Gastroesophageal sphincter (tissue), 4 donors: ENCODE results near the gene ASB6. TPM values are rescaled to one million over a fixed set of nuclear protein-coding genes. Genes with fewer than 3 reads are reported as not detected.

Experiments used
- ATAC-seq: fragments of 150-250 bp; one replicate; pipeline ENCODE4 v1.9.1; 2016; ENCODE audit warnings: mild to moderate bottlenecking, moderate library complexity
- H3K27ac ChIP-seq, 4 donors: fragments of 200-600 bp; sonication (generic) in 3 of 4; 1 replicate in 3 of 4; 2 replicates in 1 of 4; pipeline ENCODE4 v1.5.1; 2016 to 2019
- H3K27me3 ChIP-seq: fragments of 200-600 bp; sonication (generic); one replicate; pipeline ENCODE4 v1.5.1; 2019
- H3K36me3 ChIP-seq, 2 donors: fragments of 200-600 bp; sonication (generic); one replicate each; pipeline ENCODE4 v1.5.1; 2019; ENCODE audit warnings: control low read depth in 1 of 2
- H3K4me1 ChIP-seq, 3 donors: fragments of 200-600 bp; sonication (generic); 1 replicate in 2 of 3; 2 replicates in 1 of 3; pipeline ENCODE4 v1.5.1; 2016 to 2019; ENCODE audit warnings: control low read depth in 2 of 3
- H3K4me3 ChIP-seq, 2 donors: fragments of 200-600 bp; sonication (generic); one replicate each; pipeline ENCODE4 v1.5.1; 2019; ENCODE audit warnings: mild to moderate bottlenecking in 1 of 2, moderate library complexity in 1 of 2
- H3K9me3 ChIP-seq, 3 donors: fragments of 200-600 bp; sonication (generic); one replicate each; pipeline ENCODE4 v1.5.1; 2017 to 2019; ENCODE audit warnings: control low read depth in 2 of 3
- CTCF ChIP-seq, 4 experiments: fragments of 200-600 bp in 2 of 4; fragments of 450-650 bp in 2 of 4; sonication (generic) in 1 of 4; IDR thresholded peaks; one replicate each; pipeline ENCODE4 v1.5.1; 2017 to 2019; ENCODE audit warnings: antibody characterized with exemption in 4 of 4, mild to moderate bottlenecking in 2 of 4, moderate library complexity in 2 of 4
- EP300 ChIP-seq: sonication (generic); formaldehyde crosslinking; IDR thresholded peaks from one replicate; pipeline ENCODE4 v1.6.1; 2017; ENCODE audit warnings: antibody characterized with exemption, mild to moderate bottlenecking
- POLR2A ChIP-seq, 2 donors: fragments of 450-650 bp; IDR thresholded peaks; one replicate each; pipeline ENCODE4 v1.6.1; 2017; ENCODE audit warnings: antibody characterized with exemption in 2 of 2, mild to moderate bottlenecking in 2 of 2, moderate library complexity in 1 of 2
- POLR2AphosphoS5 ChIP-seq: sonication (generic); formaldehyde crosslinking; IDR thresholded peaks from one replicate; pipeline ENCODE4 v1.6.1; 2017; ENCODE audit warnings: antibody characterized with exemption
- WGBS, 2 donors: methylation state at CpG; one replicate each; pipeline ENCODE4 v1.1.5; 2018; ENCODE audit warnings: low coverage in 1 of 2; 5-methylcytosine and 5-hydroxymethylcytosine counted together
- total RNA-seq, 4 donors: library from RNA; depleted of rRNA; stranded (reverse); fragments of >200 nt; gene quantifications; one replicate each; pipeline ENCODE4 v1.1.0, GENCODE V29; 2016

ASB6 gene
- total RNA-seq, 4 donors from 2014 or later: 21.3 to 37.2 (median 28.2) TPM

GRCh38 chr9:129650680-129651235 is 8.8 kb upstream of the ASB6 start:
- WGBS, 2 donors: 100% methylated on average over 2 of the region's 10 CpGs; no CpG with 5 or more reads in 1 of the 2 donors
- no peak for ATAC-seq
- TF ChIP-seq EP300 (no peak), CTCF (IDR thresholded peaks at IDR 0.05) (no peak), POLR2AphosphoS5 (no peak), POLR2A (IDR thresholded peaks at IDR 0.05) (no peak)
- Histone ChIP-seq H3K4me1 (peaks cover 0 to 12% (median 0%) of the 10 kb centered on the region in 3 donors), H3K27ac (no peak overlapping the region), H3K4me3 (no peak overlapping the region), H3K9me3 (no peaks in the 10 kb centered on the region), H3K27me3 (no peaks in the 10 kb centered on the region), H3K36me3 (no peaks in the 10 kb centered on the region)

GRCh38 chr9:129649726-129650679 is 8.1 kb upstream of the ASB6 start:
- 85% methylated on average over 13 of the region's 20 CpGs; no CpG with 5 or more reads in 1 of the 2 donors for WGBS, 2 donors
- no peaks in the 10 kb centered on the region for H3K9me3 ChIP-seq
- no peak for TF ChIP-seq EP300
- TF ChIP-seq POLR2A (IDR thresholded peaks at IDR 0.05): no peak
- TF ChIP-seq POLR2AphosphoS5: no peak
- TF ChIP-seq CTCF (IDR thresholded peaks at IDR 0.05): no peak

GRCh38 chr9:129648764-129649115 is 6.8 kb upstream of the ASB6 start:
- no peaks in the 10 kb centered on the region for H3K36me3 ChIP-seq
- H3K4me1 ChIP-seq: peaks cover 0 to under 1% (median 0%) of the 10 kb centered on the region in 3 donors
- H3K9me3 ChIP-seq: no peaks in the 10 kb centered on the region
- no peak overlapping the region for H3K4me3 ChIP-seq
- TF ChIP-seq POLR2AphosphoS5: no peak
- no peak for TF ChIP-seq CTCF (IDR thresholded peaks at IDR 0.05)
- TF ChIP-seq POLR2A (IDR thresholded peaks at IDR 0.05): no peak
- TF ChIP-seq EP300: no peak
- no peak for ATAC-seq
- no CpG with 5 or more reads among the region's 10 CpGs for WGBS, 2 donors
- H3K27ac ChIP-seq: no peak overlapping the region
- H3K27me3 ChIP-seq: no peaks in the 10 kb centered on the region

More at GRCh38 chr9:129649726-129650679, 8.1 kb upstream of the ASB6 start:
- H3K36me3 ChIP-seq: no peaks in the 10 kb centered on the region
- H3K4me1 ChIP-seq: peaks cover 0 to 12% (median 0%) of the 10 kb centered on the region in 3 donors
- no peak overlapping the region for H3K27ac ChIP-seq
- no peak overlapping the region for H3K4me3 ChIP-seq
- ATAC-seq: no peak
- H3K27me3 ChIP-seq: no peaks in the 10 kb centered on the region

- no peak for ATAC-seq
- no peak overlapping the region for H3K4me3 ChIP-seq
- H3K9me3 ChIP-seq: no peaks in the 10 kb centered on the region
- WGBS, 2 donors: 66 to 74% methylated on average over 5 to 9 of the region's 16 CpGs
- no peaks in the 10 kb centered on the region for H3K36me3 ChIP-seq
- H3K4me1 ChIP-seq: no peaks in the 10 kb centered on the region
- no peak for TF ChIP-seq POLR2AphosphoS5
- TF ChIP-seq CTCF (IDR thresholded peaks at IDR 0.05): no peak
- no peak for TF ChIP-seq EP300
- TF ChIP-seq POLR2A (IDR thresholded peaks at IDR 0.05): no peak
- no peak overlapping the region for H3K27ac ChIP-seq
- H3K27me3 ChIP-seq: no peaks in the 10 kb centered on the region
These were observed 6.3 kb upstream of the ASB6 start for GRCh38 chr9:129648092-129648763.
